ENCODE measurements around the gene TDRD3.
A peak's percentile ranks its signal among the peaks of the same experiment; 100 is the strongest.
"Not testable (repeated sequence)": the region's sequence is repeated elsewhere in the genome, so short reads cannot be mapped to it uniquely, and the experiment has no call there.

The TDRD3 gene

GRCh38 chr13:60396783-60397703, at the start of gene TDRD3:
Gene TDRD3, plus strand, starts transcription at chr13:60397220. Its CDS starts 145 bp downstream, at chr13:60397365.
- DNase-seq, result peak; percentile 91

DNA sequence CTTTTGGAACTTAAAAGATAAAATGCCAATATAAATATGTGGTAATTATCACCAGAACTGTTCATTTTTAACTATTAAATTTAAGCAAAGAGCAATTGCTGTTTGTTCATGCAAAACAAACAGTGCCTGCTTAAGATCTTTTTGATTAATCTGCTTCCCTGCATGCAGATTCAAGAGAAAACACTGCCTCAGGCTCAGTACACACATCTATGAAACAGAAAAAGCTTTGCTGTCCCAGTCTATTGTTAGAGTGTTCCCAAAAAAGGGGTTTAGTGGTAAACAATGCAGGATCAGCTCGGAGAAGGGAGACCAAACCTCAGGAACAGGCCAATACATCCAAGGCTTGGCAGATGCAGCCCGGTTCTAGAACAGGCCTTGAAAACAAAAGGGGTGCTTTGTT, 49.3 kb upstream of the TDRD3 start:
- no peak for DNase-seq

GRCh38 chr13:60348097-60348496, 48.9 kb upstream of the TDRD3 start:
- no peak for DNase-seq

GRCh38 chr13:60351326-60351725, 45.7 kb upstream of the TDRD3 start:
- DNase-seq, result no peak

DNA sequence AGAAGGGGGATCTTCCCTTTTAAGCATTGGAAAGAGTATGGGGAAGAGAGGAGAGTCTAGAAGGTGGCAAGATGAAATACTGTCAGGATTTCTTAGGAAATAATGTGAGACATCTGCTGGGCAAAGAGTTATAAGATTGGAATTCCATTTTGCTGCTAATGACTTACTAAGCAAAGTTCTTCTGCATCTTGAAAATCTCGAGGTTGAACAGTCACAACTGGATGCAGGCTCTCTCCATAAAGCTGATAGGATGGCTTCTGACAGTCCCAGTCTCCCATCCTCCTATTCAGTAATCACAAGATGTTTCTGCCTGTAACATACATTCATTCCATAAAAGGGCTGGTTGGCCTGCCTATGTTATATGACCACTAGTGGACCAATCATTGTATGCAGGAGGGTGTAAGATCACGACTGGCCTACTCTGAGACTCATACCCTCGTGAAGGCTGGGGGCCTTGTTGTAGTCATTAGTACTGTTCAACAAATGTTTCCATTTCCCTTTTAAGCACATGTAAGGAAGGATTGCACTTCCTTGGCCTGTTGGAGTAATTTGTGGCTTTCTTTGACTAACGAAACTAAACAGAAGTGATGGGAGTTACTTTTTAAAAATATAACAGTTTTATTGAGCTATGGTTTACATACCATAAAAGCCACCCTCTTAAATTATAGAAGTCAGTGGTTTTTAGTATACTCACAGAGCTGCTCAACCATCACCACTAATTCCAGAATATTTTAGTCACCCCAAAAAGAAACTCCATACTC, 45.0 kb upstream of the TDRD3 start:
- no peak for DNase-seq

DNA sequence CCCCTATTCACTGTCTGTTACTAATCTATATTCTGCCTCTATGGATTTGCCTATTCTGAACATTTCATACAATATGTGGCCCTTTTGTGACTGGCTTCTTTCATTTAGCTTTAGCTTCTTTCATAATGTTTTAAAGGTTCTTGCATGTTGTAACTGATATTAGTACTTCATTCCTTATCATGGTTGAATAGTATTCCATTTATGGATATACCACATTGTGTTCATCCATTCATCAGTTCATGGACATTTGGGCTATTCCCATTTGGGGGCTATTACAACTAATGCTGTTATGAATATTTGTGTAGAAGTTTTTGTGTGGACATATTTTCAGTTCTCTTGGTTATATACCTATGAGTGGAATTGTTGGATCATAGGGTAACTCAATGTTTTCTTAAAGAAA, 44.4 kb upstream of the TDRD3 start:
- no peak for DNase-seq

- no peak for DNase-seq
Observed at GRCh38 chr13:60355056-60355455, 42.0 kb upstream of the TDRD3 start.

GRCh38 chr13:60356970-60357369, 40.0 kb upstream of the TDRD3 start:
- no peak for DNase-seq

GRCh38 chr13:60358453-60358852, 38.6 kb upstream of the TDRD3 start:
- no peak for DNase-seq

DNA sequence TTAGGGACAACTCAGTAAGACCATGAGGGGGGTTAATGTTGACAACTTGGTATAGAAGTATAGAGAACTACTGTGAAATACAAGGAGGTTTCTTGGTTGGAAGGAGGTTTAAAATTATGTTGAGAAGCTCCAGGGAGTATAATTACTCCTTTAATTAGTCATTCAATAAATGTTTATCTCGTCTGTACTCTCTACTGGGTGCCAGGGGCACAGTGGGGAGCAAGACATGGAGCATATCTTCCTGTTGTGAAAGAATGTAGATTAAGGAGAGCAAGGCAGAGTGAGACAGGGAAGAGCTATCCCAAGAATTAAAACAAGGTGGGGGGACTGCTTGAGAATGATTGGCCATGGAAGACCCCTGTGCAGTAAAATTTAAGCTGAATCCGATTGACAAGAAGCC, 33.7 kb upstream of the TDRD3 start:
- DNase-seq, result no peak

DNA sequence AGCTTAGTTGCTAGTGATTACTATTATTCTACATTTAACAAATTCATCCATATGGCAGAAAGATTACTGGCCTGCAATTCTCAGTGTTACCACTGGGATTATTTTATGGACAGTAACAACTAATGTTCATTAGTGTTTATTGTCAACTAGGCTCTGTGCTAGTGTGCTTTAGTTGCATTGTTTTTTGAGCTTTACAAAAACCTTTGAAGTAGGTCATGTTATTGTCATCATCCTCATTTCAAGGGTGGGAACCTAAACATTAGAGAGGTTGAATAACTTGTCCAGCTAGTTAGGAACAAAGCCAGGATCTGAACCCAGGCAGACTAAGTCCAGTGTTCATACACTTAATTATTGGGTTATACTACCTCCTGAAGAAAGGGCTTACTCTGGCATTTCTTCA, 27.8 kb upstream of the TDRD3 start:
- DNase-seq, result no peak

- DNase-seq, result no peak
Observed at GRCh38 chr13:60370343-60370742, 26.7 kb upstream of the TDRD3 start.

GRCh38 chr13:60372141-60372540, 24.9 kb upstream of the TDRD3 start:
- DNase-seq, result no peak

- not testable (repeated sequence) for DNase-seq
Observed at GRCh38 chr13:60379282-60379681, 17.7 kb upstream of the TDRD3 start.

- DNase-seq, result no peak
Observed at GRCh38 chr13:60379837-60380565, 17.0 kb upstream of the TDRD3 start.

- DNase-seq, result no peak
Observed at GRCh38 chr13:60384911-60385310, 12.1 kb upstream of the TDRD3 start.

DNA sequence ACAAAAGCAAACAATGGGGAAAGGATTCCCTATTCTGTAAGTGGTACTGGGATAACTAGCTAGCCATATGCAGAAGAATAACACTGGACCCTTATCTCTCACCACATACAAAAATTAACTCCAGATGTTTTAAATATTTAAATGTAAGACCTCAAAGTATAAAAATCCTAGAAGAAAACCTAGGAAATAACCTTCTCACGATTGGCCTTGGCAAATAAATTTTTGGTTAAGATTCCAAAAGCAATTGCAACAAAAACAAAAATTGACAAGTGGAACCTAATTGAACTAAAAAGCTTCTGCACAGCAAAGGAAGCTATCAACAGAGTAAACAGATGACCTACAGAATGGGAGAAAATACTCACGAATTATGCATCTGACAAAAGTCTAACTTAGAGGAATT, 10.8 kb upstream of the TDRD3 start:
- DNase-seq, result no peak

DNA sequence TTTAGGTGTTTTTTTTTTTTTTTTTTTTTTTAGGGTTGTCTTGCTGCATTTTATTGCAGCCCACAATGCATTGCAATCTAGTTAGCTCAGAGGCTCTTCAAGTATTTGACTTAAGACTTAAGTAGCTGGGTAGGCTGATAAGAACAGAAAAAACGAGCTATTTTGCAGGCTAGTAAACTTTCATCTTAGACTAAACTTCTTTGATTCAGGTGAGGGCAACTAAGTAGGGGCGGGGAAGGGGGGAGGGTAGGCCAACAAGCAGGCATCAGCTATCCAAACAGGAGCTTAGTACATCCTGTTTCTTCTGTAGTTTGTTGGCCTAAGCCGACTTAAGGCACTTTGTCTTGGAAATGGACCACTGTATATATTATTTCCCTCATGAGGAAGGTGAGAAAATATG, 4.9 kb upstream of the TDRD3 start:
- DNase-seq, result no peak

GRCh38 chr13:60395971-60396782, 843 bp upstream of the TDRD3 start:
- DNase-seq, result peak; percentile 96

DNA sequence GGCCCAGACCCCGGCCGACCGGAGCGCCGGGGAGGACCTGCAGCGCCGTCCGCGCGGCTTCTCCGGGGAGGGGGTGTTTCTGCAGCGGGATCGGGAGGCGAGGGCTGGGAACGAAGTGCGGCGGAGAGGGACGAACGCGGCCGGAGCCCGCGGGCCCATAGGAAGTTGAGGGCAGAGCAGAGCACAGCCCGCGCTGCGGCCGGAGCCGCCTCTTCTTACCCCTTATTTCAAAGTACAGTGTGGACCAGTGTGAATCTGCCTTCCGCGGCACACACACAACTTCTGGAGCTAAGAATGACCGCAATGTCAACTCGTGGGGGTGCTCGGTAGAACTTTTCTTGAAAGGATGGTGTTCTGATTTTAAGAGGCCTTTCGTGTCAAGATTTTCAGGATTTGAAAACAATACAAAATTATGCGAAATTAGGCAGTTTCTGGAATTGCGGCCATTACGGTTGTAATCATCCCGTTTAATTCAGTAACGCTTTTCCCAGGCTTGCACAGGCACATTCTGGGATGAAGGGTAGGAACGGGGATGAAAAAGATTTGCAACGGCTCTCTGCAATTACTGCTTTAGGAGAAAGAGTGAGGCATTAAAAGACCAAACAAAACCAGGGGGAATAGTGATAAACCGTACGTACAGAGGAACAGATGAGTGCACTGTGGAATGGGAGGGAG, 821 bp downstream of the TDRD3 start:
- DNase-seq, result peak; percentile 72

DNA sequence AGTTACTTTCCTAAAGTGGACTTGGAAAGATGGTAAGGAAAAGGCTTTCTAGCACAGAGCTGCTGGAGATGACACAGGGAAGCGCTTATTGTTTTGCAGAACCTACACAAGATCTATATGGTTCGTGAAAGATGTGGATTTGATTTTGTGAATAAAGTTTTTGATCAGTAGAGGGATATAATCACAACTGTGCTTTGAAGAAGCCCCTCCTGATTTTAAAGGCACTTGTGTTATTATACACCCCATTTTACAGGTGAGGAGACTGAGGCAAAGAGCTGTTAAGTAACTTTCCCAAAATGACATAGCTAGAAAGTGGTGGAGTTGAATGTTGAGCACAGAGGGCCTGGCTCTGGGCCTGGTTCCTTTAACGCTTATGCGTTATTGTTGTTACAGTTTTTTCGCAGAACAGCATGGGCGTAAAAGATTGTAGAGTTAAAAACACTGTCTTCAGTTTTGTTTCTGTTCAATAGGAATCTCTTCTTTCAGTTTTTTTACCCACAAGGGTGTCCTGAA, 1.4 kb downstream of the TDRD3 start:
- DNase-seq, result peak; percentile 71

Data from NCI-H1092 treated with DMSO at 0.1 percent for 48 hours (cell line).